ENCODE results near the gene EPYC.

The EPYC gene

GRCh38 chr12:90979951-90980350 is 24.8 kb downstream of the EPYC start:
- H3K4me3 ChIP-seq (ENCODE audit: low read length): no peak overlapping the region
- TF ChIP-seq ZNF274 (IDR thresholded peaks at IDR 0.05; ENCODE audit: low read depth, low read length): no peak

GRCh38 chr12:90979019-90979418 is 25.8 kb downstream of the EPYC start:
- TF ChIP-seq ZNF274 (IDR thresholded peaks at IDR 0.05; ENCODE audit: low read depth, low read length): no peak
- no peak overlapping the region for H3K4me3 ChIP-seq (ENCODE audit: low read length)

GRCh38 chr12:90978117-90978770 is 26.5 kb downstream of the EPYC start:
- no peak for TF ChIP-seq ZNF274 (IDR thresholded peaks at IDR 0.05; ENCODE audit: low read depth, low read length)
- no peak overlapping the region for H3K4me3 ChIP-seq (ENCODE audit: low read length)

GRCh38 chr12:90977224-90977623 is 27.5 kb downstream of the EPYC start:
- TF ChIP-seq ZNF274 (IDR thresholded peaks at IDR 0.05; ENCODE audit: low read depth, low read length): no peak
- H3K4me3 ChIP-seq (ENCODE audit: low read length): no peak overlapping the region

- no peak overlapping the region for H3K4me3 ChIP-seq (ENCODE audit: low read length)
- no peak for TF ChIP-seq ZNF274 (IDR thresholded peaks at IDR 0.05; ENCODE audit: low read depth, low read length)
These were observed 30.5 kb downstream of the EPYC start for GRCh38 chr12:90974286-90974685.

- H3K4me3 ChIP-seq (ENCODE audit: low read length): no peak overlapping the region
- no peak for TF ChIP-seq ZNF274 (IDR thresholded peaks at IDR 0.05; ENCODE audit: low read depth, low read length)
These were observed 32.5 kb downstream of the EPYC start for GRCh38 chr12:90972226-90972625.

- no peak for TF ChIP-seq ZNF274 (IDR thresholded peaks at IDR 0.05; ENCODE audit: low read depth, low read length)
- H3K4me3 ChIP-seq (ENCODE audit: low read length): no peak overlapping the region
These were observed 33.9 kb downstream of the EPYC start for GRCh38 chr12:90970911-90971310.

GRCh38 chr12:90970471-90970870 is 34.3 kb downstream of the EPYC start:
- TF ChIP-seq ZNF274 (IDR thresholded peaks at IDR 0.05; ENCODE audit: low read depth, low read length): no peak
- H3K4me3 ChIP-seq (ENCODE audit: low read length): no peak overlapping the region

- no peak for TF ChIP-seq ZNF274 (IDR thresholded peaks at IDR 0.05; ENCODE audit: low read depth, low read length)
- H3K4me3 ChIP-seq (ENCODE audit: low read length): no peak overlapping the region
These were observed 34.9 kb downstream of the EPYC start for GRCh38 chr12:90969851-90970250.

GRCh38 chr12:90969346-90969745 is 35.4 kb downstream of the EPYC start:
- H3K4me3 ChIP-seq (ENCODE audit: low read length): no peak overlapping the region
- TF ChIP-seq ZNF274 (IDR thresholded peaks at IDR 0.05; ENCODE audit: low read depth, low read length): no peak

GRCh38 chr12:90965204-90965603 is 39.6 kb downstream of the EPYC start:
- H3K4me3 ChIP-seq (ENCODE audit: low read length): no peak overlapping the region
- no peak for TF ChIP-seq ZNF274 (IDR thresholded peaks at IDR 0.05; ENCODE audit: low read depth, low read length)

- H3K4me3 ChIP-seq (ENCODE audit: low read length): no peak overlapping the region
- TF ChIP-seq ZNF274 (IDR thresholded peaks at IDR 0.05; ENCODE audit: low read depth, low read length): no peak
These were observed 40.2 kb downstream of the EPYC start for GRCh38 chr12:90964616-90965015.

GRCh38 chr12:90963946-90964345 is 40.8 kb downstream of the EPYC start:
- no peak for TF ChIP-seq ZNF274 (IDR thresholded peaks at IDR 0.05; ENCODE audit: low read depth, low read length)

GRCh38 chr12:90961154-90961553 is 43.6 kb downstream of the EPYC start:
- no peak for TF ChIP-seq ZNF274 (IDR thresholded peaks at IDR 0.05; ENCODE audit: low read depth, low read length)
- H3K4me3 ChIP-seq (ENCODE audit: low read length): no peak overlapping the region

More at GRCh38 chr12:90963946-90964345, 40.8 kb downstream of the EPYC start:
- H3K4me3 ChIP-seq (ENCODE audit: low read length): no peak overlapping the region

GRCh38 chr12:90959538-90960139 is 45.1 kb downstream of the EPYC start:
- no peak for TF ChIP-seq ZNF274 (IDR thresholded peaks at IDR 0.05; ENCODE audit: low read depth, low read length)
- no peak overlapping the region for H3K4me3 ChIP-seq (ENCODE audit: low read length)

- no peak for TF ChIP-seq ZNF274 (IDR thresholded peaks at IDR 0.05; ENCODE audit: low read depth, low read length)
- H3K4me3 ChIP-seq (ENCODE audit: low read length): no peak overlapping the region
These were observed 45.7 kb downstream of the EPYC start for GRCh38 chr12:90959032-90959431.
